ENCODE data around the gene AP2M1. TPM values are rescaled to one million over a fixed set of nuclear protein-coding genes. Genes with fewer than 3 reads are reported as not detected.
A peak's percentile ranks its signal among the peaks of the same experiment; 100 is the strongest.
"Not testable (repeated sequence)": the region's sequence is repeated elsewhere in the genome, so short reads cannot be mapped to it uniquely, and the experiment has no call there.

The AP2M1 gene
- total RNA-seq, 1 donor from 2014 or later, result 336 TPM

- peak overlapping the region; percentile 99 for H3K4me3 ChIP-seq
- peak; percentile 75 for DNase-seq
- no peaks in the 10 kb centered on the region for H3K36me3 ChIP-seq
- peak overlapping the region; percentile 95 for H3K27ac ChIP-seq (replicated peaks)
- peaks cover 85% of the 10 kb centered on the region for H3K4me1 ChIP-seq
- no peaks in the 10 kb centered on the region for H3K9me3 ChIP-seq (replicated peaks)
- H3K27me3 ChIP-seq (ENCODE audit: low read depth), result no peaks in the 10 kb centered on the region
- intact Hi-C loops (cut with micrococcal nuclease), result no loop called here
- TF ChIP-seq, protein P1, sequence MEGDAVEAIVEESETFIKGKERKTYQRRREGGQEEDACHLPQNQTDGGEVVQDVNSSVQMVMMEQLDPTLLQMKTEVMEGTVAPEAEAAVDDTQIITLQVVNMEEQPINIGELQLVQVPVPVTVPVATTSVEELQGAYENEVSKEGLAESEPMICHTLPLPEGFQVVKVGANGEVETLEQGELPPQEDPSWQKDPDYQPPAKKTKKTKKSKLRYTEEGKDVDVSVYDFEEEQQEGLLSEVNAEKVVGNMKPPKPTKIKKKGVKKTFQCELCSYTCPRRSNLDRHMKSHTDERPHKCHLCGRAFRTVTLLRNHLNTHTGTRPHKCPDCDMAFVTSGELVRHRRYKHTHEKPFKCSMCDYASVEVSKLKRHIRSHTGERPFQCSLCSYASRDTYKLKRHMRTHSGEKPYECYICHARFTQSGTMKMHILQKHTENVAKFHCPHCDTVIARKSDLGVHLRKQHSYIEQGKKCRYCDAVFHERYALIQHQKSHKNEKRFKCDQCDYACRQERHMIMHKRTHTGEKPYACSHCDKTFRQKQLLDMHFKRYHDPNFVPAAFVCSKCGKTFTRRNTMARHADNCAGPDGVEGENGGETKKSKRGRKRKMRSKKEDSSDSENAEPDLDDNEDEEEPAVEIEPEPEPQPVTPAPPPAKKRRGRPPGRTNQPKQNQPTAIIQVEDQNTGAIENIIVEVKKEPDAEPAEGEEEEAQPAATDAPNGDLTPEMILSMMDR (IDR thresholded peaks at IDR 0.05; ENCODE audit: borderline replicate concordance), result no peak
Observed at GRCh38 chr3:184156522-184156955, 18.1 kb upstream of the AP2M1 start.

GRCh38 chr3:184157206-184157605, 17.4 kb upstream of the AP2M1 start:
- no peak for DNase-seq
- Histone ChIP-seq H3K4me1 (peaks cover 92% of the 10 kb centered on the region), H3K27ac (replicated peaks) (peak overlapping the region; percentile 95), H3K4me3 (peak overlapping the region; percentile 99), H3K36me3 (no peaks in the 10 kb centered on the region), H3K9me3 (replicated peaks) (no peaks in the 10 kb centered on the region), H3K27me3 (ENCODE audit: low read depth) (no peaks in the 10 kb centered on the region)
- intact Hi-C loops (cut with micrococcal nuclease), result no loop called here
- TF ChIP-seq, protein P1 (IDR thresholded peaks at IDR 0.05; ENCODE audit: borderline replicate concordance), result no peak

DNA sequence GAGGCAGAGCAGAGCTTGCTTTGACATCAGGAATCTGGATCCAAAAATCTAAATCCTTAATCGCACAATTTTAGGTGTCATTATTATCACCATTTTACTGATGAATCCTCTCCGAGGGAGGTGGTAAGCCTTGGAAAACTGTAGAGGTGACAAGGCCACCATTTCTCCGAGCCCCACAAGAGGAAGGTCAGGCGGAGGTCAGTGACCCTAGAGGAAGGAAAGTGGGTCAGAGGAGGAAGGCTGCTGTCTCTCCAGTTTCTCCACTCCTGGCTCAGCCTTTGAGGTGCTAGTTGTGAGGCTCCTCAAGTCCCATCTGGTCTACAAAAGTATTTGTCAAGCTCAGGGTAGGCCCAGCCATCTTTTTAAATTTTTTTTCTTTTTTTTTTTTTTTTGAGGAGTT, 16.3 kb upstream of the AP2M1 start:
- peaks cover 96% of the 10 kb centered on the region for H3K4me1 ChIP-seq
- peak overlapping the region; percentile 95 for H3K27ac ChIP-seq (replicated peaks)
- H3K4me3 ChIP-seq, result peak overlapping the region; percentile 99
- intact Hi-C loops (cut with micrococcal nuclease), result no loop called here
- H3K9me3 ChIP-seq (replicated peaks), result no peaks in the 10 kb centered on the region
- H3K36me3 ChIP-seq, result peaks cover 2% of the 10 kb centered on the region
- no peaks in the 10 kb centered on the region for H3K27me3 ChIP-seq (ENCODE audit: low read depth)
- TF ChIP-seq, protein P1 (IDR thresholded peaks at IDR 0.05; ENCODE audit: borderline replicate concordance), result no peak
- DNase-seq, result no peak

GRCh38 chr3:184160456-184160855, 14.2 kb upstream of the AP2M1 start:
- Histone ChIP-seq H3K36me3 (peaks cover 23% of the 10 kb centered on the region), H3K27me3 (ENCODE audit: low read depth) (no peaks in the 10 kb centered on the region), H3K4me1 (peaks cover 86% of the 10 kb centered on the region), H3K9me3 (replicated peaks) (no peaks in the 10 kb centered on the region), H3K4me3 (peak overlapping the region; percentile 45), H3K27ac (replicated peaks) (peak overlapping the region; percentile 95)
- TF ChIP-seq, protein P1 (IDR thresholded peaks at IDR 0.05; ENCODE audit: borderline replicate concordance), result no peak
- DNase-seq, result no peak
- intact Hi-C loops (cut with micrococcal nuclease), result no loop called here

DNA sequence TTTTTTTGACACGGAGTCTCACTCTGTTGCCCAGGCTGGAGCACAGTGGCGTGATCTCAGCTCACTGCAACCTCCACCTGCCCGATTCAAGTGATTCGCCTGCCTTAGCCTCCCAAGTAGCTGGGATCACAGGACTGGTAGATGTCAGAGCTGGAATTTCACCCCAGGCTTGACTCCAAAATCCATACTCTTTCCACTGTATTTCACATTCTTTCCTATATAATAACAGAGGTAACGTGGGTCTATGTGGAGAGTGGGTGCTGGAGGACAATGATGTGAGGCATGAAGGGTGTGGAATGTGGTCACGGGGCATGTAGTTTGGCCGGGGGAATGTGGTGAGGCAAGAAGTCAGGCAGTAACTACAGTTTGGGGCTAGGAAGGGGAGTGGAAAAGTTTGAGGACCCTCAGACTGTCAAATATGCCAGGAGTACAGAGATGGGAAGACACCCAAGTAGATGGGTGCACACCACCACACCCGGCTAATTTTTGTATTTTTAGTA, 12.0 kb upstream of the AP2M1 start:
- H3K27me3 ChIP-seq (ENCODE audit: low read depth); H3K4me3 ChIP-seq; intact Hi-C loops (cut with micrococcal nuclease); DNase-seq; H3K9me3 ChIP-seq (replicated peaks): not testable (repeated sequence)
- Histone ChIP-seq H3K27ac (replicated peaks) (peak overlapping the region; percentile 95), H3K4me1 (peaks cover 64% of the 10 kb centered on the region), H3K36me3 (peaks cover 44% of the 10 kb centered on the region)

DNA sequence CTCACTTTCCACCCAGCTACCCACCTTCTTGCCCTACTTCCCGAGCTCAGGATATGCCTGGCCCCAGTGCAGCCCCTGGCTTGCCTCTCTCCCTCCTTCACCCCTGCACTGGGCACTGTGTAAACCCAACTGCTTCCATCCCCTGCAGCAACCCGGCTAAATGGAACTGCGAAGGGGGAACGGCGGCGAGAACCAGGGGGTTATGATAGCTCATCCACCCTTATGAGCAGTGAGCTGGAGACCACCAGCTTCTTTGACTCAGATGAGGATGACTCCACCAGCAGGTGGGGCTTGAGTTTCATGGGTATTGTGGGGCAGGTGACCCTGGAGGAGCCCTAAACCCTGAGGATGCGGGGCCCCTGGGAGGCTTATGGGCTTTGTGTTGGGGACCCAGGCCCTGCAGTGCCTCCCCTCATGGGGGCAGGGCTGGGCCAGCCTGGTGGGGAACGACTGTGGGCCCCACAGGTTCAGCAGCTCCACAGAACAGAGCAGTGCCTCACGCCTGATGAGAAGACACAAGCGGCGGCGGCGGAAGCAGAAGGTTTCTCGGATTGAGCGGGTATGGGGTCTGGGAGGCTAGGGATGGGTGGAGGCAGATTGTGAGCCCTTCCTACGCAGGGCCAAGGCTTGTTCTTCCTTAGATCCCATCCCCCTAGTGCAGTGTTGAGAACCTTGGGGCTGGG, 9.9 kb upstream of the AP2M1 start:
- Histone ChIP-seq H3K27me3 (ENCODE audit: low read depth) (no peaks in the 10 kb centered on the region), H3K4me1 (peaks cover 50% of the 10 kb centered on the region), H3K4me3 (no peak overlapping the region), H3K9me3 (replicated peaks) (no peaks in the 10 kb centered on the region), H3K27ac (replicated peaks) (no peak overlapping the region), H3K36me3 (peaks cover 66% of the 10 kb centered on the region)
- TF ChIP-seq, protein P1 (IDR thresholded peaks at IDR 0.05; ENCODE audit: borderline replicate concordance), result no peak
- DNase-seq, result no peak
- intact Hi-C loops (cut with micrococcal nuclease), result no loop called here
